Lung (tissue), 12 donors: Measurements from ENCODE around the gene DMWD. TPM values are rescaled to one million over a fixed set of nuclear protein-coding genes. Genes with fewer than 3 reads are reported as not detected.

Source experiments
- ATAC-seq: fragments of 200-7000 bp; cut with Tn5 transposase; one replicate; pipeline ENCODE4 v1.9.1; 2020; ENCODE audit warnings: moderate number of reproducible peaks; ENCODE audit not compliant: insufficient read depth, low FRiP score
- DNase-seq, 3 donors: peaks; one replicate each; pipeline ENCODE4 v3.0.0-alpha.2; 2013 to 2017
- H3K27ac ChIP-seq, 2 donors: one replicate each; pipeline ENCODE4 v1.5.1; 2013; ENCODE audit warnings: mild to moderate bottlenecking in 2 of 2, moderate library complexity in 2 of 2, control low read depth in 1 of 2, inconsistent platforms in 1 of 2, low read depth in 1 of 2, low read length in 1 of 2
- H3K27me3 ChIP-seq, 3 donors: one replicate each; pipeline ENCODE4 v1.5.1; 2013; ENCODE audit warnings: low read length in 2 of 3; ENCODE audit not compliant: control insufficient read depth in 3 of 3, insufficient read depth in 3 of 3
- H3K36me3 ChIP-seq, 4 donors: one replicate each; pipeline ENCODE4 v1.5.1; 2013; ENCODE audit warnings: low read length in 4 of 4, mild to moderate bottlenecking in 1 of 4, moderate library complexity in 1 of 4; ENCODE audit not compliant: control insufficient read depth in 4 of 4, insufficient read depth in 4 of 4
- H3K4me1 ChIP-seq, 5 donors: one replicate each; pipeline ENCODE4 v1.5.1; 2013; ENCODE audit warnings: low read length in 5 of 5, mild to moderate bottlenecking in 2 of 5, moderate library complexity in 1 of 5; ENCODE audit not compliant: control insufficient read depth in 5 of 5, insufficient read depth in 5 of 5
- H3K4me3 ChIP-seq: one replicate; pipeline ENCODE4 v1.5.1; 2013; ENCODE audit warnings: mild to moderate bottlenecking, control low read depth, moderate library complexity
- H3K9ac ChIP-seq, 2 donors: one replicate each; pipeline ENCODE4 v1.5.1; 2013; ENCODE audit warnings: low read length in 2 of 2, control low read depth in 1 of 2; ENCODE audit not compliant: insufficient read depth in 1 of 2
- H3K9me3 ChIP-seq, 4 donors: one replicate each; pipeline ENCODE4 v1.5.1; 2013; ENCODE audit warnings: low read length in 3 of 4, mild to moderate bottlenecking in 1 of 4, moderate library complexity in 1 of 4; ENCODE audit not compliant: control insufficient read depth in 4 of 4, insufficient read depth in 3 of 4
- CTCF ChIP-seq: IDR thresholded peaks from 2 replicates; pipeline ENCODE4 v1.5.1; 2012; ENCODE audit warnings: mild to moderate bottlenecking; ENCODE audit errors: control extremely low read depth, extremely low read depth
- WGBS, 2 donors: extraction: QIAGEN DNeasy Blood & Tissue Kit; methylation state at CpG; one replicate each; pipeline ENCODE4 v1.1.7; 2013; 5-methylcytosine and 5-hydroxymethylcytosine counted together
- polyA plus RNA-seq, 2 donors: library from polyadenylated mRNA; stranded (reverse); fragments of 200-250 nt; gene quantifications; one replicate each; pipeline ENCODE4 v1.2.1, GENCODE V29; 2013
- total RNA-seq, 2 donors: library from RNA; depleted of rRNA in 1 of 2; stranded (reverse); fragments of >200 nt in 1 of 2; gene quantifications; one replicate each; pipeline ENCODE4 v1.2.1, GENCODE V29; 2014 to 2021
- donor health status: control.
- donor health status: control.
- donor health status: Bipolar disorder and iron deficiency.
- donor health status: healthy.
- donor health status: DM: yes; HTN: yes; CAD: no.

The DMWD gene
- total and polyA plus RNA-seq, 4 donors: 21.2 to 58.2 (median 26.9) TPM

GRCh38 chr19:45772130-45772840 lies 20.4 kb downstream of the DMWD start:
- DNase-seq (no peak), ATAC-seq (no peak)
- Histone ChIP-seq H3K36me3 (peaks cover 3 to 15% (median 10%) of the 10 kb centered on the region in 4 donors), H3K4me1 (peaks cover 0 to 13% (median 0%) of the 10 kb centered on the region in 5 donors), H3K27ac (no peak overlapping the region), H3K9ac (no peak overlapping the region), H3K9me3 (no peaks in the 10 kb centered on the region), H3K27me3 (no peaks in the 10 kb centered on the region), H3K4me3 (no peak overlapping the region)
- TF ChIP-seq CTCF: no peak
- 69 to 74% methylated on average over 14 of the region's 14 CpGs for WGBS, 2 donors

GRCh38 chr19:45771311-45771933 lies 21.2 kb downstream of the DMWD start:
- no peak for TF ChIP-seq CTCF
- WGBS, 2 donors: 85 to 93% methylated on average over 42 to 46 of the region's 46 CpGs
- DNase-seq (no peak), ATAC-seq (no peak)
- H3K9ac ChIP-seq: peak overlapping the region in 1 of 2 donors; percentile 34
- H3K27me3 ChIP-seq: no peaks in the 10 kb centered on the region
- peak overlapping the region in 1 of 2 donors; percentile 17 for H3K27ac ChIP-seq
- no peaks in the 10 kb centered on the region for H3K9me3 ChIP-seq
- peaks cover 2 to 9% (median 4%) of the 10 kb centered on the region in 4 donors for H3K36me3 ChIP-seq
- H3K4me3 ChIP-seq: no peak overlapping the region
- H3K4me1 ChIP-seq: peaks cover 0 to 21% (median 4%) of the 10 kb centered on the region in 5 donors

- WGBS, 2 donors: 1 to 2% methylated on average over 61 to 79 of the region's 79 CpGs
- peak overlapping the region in 1 of 2 donors; percentile 56 for H3K9ac ChIP-seq
- H3K27me3 ChIP-seq: no peaks in the 10 kb centered on the region
- peak; percentile 68 for ATAC-seq
- H3K4me3 ChIP-seq: peak overlapping the region; percentile 37
- DNase-seq: peak; percentile 98 to 99 (median 99)
- no peaks in the 10 kb centered on the region for H3K9me3 ChIP-seq
- peak; percentile 89 for TF ChIP-seq CTCF
- peaks cover 3 to 9% (median 5%) of the 10 kb centered on the region in 4 donors for H3K36me3 ChIP-seq
- H3K4me1 ChIP-seq: peaks cover 0 to 31% (median 11%) of the 10 kb centered on the region in 5 donors
- H3K27ac ChIP-seq: peak overlapping the region; percentile 89
These were observed 22.2 kb downstream of the DMWD start for GRCh38 chr19:45770192-45771101.
